Measurements from ENCODE around the gene HSD17B7. TPM values are rescaled to one million over a fixed set of nuclear protein-coding genes. Genes with fewer than 3 reads are reported as not detected.
"Not testable (repeated sequence)": the region's sequence is repeated elsewhere in the genome, so short reads cannot be mapped to it uniquely, and the experiment has no call there.

HSD17B7 gene
- total and polyA plus RNA-seq, 10 of the 15 experiments (the other 5 are each of a cell fraction or from before 2014, with no cell fraction given): 32.9 to 88.1 (median 36.3) TPM

DNA sequence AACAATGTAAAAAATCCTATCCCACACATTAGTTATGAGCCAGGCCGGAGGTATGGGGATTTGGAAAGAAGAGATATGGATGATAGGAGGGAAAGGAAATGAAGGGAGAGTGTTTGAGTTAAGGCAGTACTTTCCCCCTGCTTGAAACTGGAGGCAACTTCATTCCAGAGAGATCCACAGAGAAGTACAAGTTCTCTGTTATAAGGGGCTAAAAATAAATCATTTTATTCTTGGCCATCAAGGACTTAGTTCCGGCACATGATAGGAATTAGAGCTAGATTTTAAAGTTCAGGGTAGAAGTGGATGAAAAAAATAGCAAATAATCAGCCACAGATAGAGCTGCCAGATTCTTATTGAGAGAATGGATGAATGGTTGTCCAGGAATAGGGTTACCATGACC, 27.6 kb downstream of the HSD17B7 start:
- ATAC-seq; H3K4me2 ChIP-seq (ENCODE audit: control insufficient read depth, insufficient read depth); intact Hi-C loops (cut with micrococcal nuclease; ENCODE audit: unreplicated experiment); FAIRE-seq; H3K79me2 ChIP-seq (ENCODE audit: control insufficient read depth, insufficient read depth, low read length); POLR2A ChIA-PET; DNase-seq (ENCODE audit: low read depth, low spot score); BruUV-seq (replicated peaks); H3K9ac ChIP-seq (ENCODE audit: control insufficient read depth, insufficient read depth, low read length); SMC1A ChIA-PET (ENCODE audit: uncharacterized antibody, unreplicated experiment); H3K36me3 ChIP-seq (ENCODE audit: control insufficient read depth in 2 of 2, insufficient read depth in 2 of 2, low read length in 1 of 2); RAD21 ChIA-PET (ENCODE audit: unreplicated experiment); H3K27ac ChIP-seq (ENCODE audit: control insufficient read depth, insufficient read depth); H2AFZ ChIP-seq (ENCODE audit: control insufficient read depth, low read depth, low read length); H3K9me3 ChIP-seq (replicated peaks; ENCODE audit: control insufficient read depth, insufficient read depth, low read length); in situ Hi-C loops (cut with MboI); H4K20me1 ChIP-seq (ENCODE audit: control insufficient read depth, insufficient read depth); H3K4me1 ChIP-seq (ENCODE audit: control insufficient read depth, insufficient read depth, low read length); CTCF ChIA-PET; H3K4me3 ChIP-seq: not testable (repeated sequence)
- H3K27me3 ChIP-seq (replicated peaks in 1 of 2; ENCODE audit: control insufficient read depth in 2 of 2, insufficient read depth in 2 of 2, low read length in 1 of 2): peaks cover 3 to 10% of the 10 kb centered on the region in 2 experiments; a peak in 1 of 4 replicates
- WGBS (ENCODE audit: insufficient coverage, insufficient replicate concordance, low lambda C conversion rate, missing lambda C conversion rate): 97% methylated on average over 2 of the region's 2 CpGs

DNA sequence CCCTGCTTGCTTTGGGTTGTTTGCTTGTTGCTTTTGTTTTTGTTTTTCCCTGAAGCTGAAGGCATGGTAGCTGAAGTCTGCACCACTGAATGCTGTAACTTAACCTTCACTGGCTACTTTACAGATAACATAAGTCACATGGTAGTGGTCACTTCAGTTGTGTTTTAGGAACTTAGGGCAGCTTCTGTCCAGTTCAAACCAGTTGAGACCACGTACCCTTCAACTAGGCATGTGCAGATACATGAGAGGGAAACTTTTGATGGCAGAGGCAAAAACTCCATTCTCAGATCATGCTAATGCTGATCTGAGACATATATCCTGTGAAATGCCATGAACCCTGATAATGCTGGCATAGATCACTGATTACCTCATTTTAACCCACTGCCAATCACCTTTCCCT, 28.2 kb downstream of the HSD17B7 start:
- H3K4me3 ChIP-seq; H3K9me3 ChIP-seq (replicated peaks; ENCODE audit: control insufficient read depth, insufficient read depth, low read length); H3K27ac ChIP-seq (ENCODE audit: control insufficient read depth, insufficient read depth); H3K79me2 ChIP-seq (ENCODE audit: control insufficient read depth, insufficient read depth, low read length); intact Hi-C loops (cut with micrococcal nuclease; ENCODE audit: unreplicated experiment); SMC1A ChIA-PET (ENCODE audit: uncharacterized antibody, unreplicated experiment); BruUV-seq (replicated peaks); H3K4me1 ChIP-seq (ENCODE audit: control insufficient read depth, insufficient read depth, low read length); H4K20me1 ChIP-seq (ENCODE audit: control insufficient read depth, insufficient read depth); H2AFZ ChIP-seq (ENCODE audit: control insufficient read depth, low read depth, low read length); H3K4me2 ChIP-seq (ENCODE audit: control insufficient read depth, insufficient read depth); in situ Hi-C loops (cut with MboI); ATAC-seq; CTCF ChIA-PET; H3K36me3 ChIP-seq (ENCODE audit: control insufficient read depth in 2 of 2, insufficient read depth in 2 of 2, low read length in 1 of 2); DNase-seq (ENCODE audit: low read depth, low spot score); RAD21 ChIA-PET (ENCODE audit: unreplicated experiment); H3K9ac ChIP-seq (ENCODE audit: control insufficient read depth, insufficient read depth, low read length); POLR2A ChIA-PET: not testable (repeated sequence)
- WGBS (ENCODE audit: insufficient coverage, insufficient replicate concordance, low lambda C conversion rate, missing lambda C conversion rate): 88% methylated on average over 1 of the region's 1 CpG
- H3K27me3 ChIP-seq (replicated peaks in 1 of 2; ENCODE audit: control insufficient read depth in 2 of 2, insufficient read depth in 2 of 2, low read length in 1 of 2): peaks cover 3 to 10% of the 10 kb centered on the region in 2 experiments; a peak in 1 of 4 replicates
- peak; percentile 56 for FAIRE-seq

All from GM12878 (cell line).